ENCODE results near the gene DDHD1. TPM values are rescaled to one million over a fixed set of nuclear protein-coding genes. Genes with fewer than 3 reads are reported as not detected.
"Not testable (repeated sequence)": the region's sequence is repeated elsewhere in the genome, so short reads cannot be mapped to it uniquely, and the experiment has no call there.

Gene DDHD1
- total RNA-seq, 1 experiment from 2014 or later, result 14.0 TPM

DNA sequence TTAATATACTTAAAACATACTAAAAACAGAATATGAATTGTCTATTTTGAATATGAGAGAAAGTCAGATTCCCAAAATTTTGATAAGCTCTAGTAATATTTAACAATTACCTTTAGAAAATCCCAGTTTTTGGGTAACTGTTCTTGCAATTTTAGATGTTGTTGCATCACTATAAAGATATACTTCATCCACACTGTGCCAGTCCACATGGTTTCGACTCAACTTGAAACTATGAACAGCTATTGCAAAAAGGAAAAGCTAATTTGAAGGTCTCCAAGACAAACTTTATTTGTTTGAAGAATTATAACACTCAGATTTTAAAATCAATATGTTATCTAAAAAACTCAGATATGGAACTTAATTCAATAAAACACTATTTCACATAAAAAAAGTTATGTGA lies 59.9 kb downstream of the DDHD1 start:
- CTCF ChIA-PET, result no interaction called here
- TF ChIP-seq CTCF (IDR thresholded peaks at IDR 0.05; ENCODE audit: unreplicated experiment), result no peak
- no TSS peak for BruUV-seq (replicated peaks)
- intact Hi-C loops (cut with micrococcal nuclease; ENCODE audit: unreplicated experiment), result no loop called here
- Mint-ChIP-seq H3K4me1 (ENCODE audit: low read depth, unreplicated experiment) (no peaks in the 10 kb centered on the region), H3K27ac (ENCODE audit: unreplicated experiment) (no peak overlapping the region), H3K36me3 (ENCODE audit: insufficient read depth, unreplicated experiment) (no peaks in the 10 kb centered on the region), H3K9me3 (ENCODE audit: low read depth, unreplicated experiment) (no peaks in the 10 kb centered on the region), H3K27me3 (ENCODE audit: unreplicated experiment) (no peaks in the 10 kb centered on the region), H3K4me3 (ENCODE audit: low read depth, unreplicated experiment) (no peak overlapping the region)
- no peak for DNase-seq

- intact Hi-C loops (cut with micrococcal nuclease; ENCODE audit: unreplicated experiment), result no loop called here
- Mint-ChIP-seq H3K9me3 (ENCODE audit: low read depth, unreplicated experiment) (no peaks in the 10 kb centered on the region), H3K27me3 (ENCODE audit: unreplicated experiment) (no peaks in the 10 kb centered on the region), H3K27ac (ENCODE audit: unreplicated experiment) (no peak overlapping the region), H3K36me3 (ENCODE audit: insufficient read depth, unreplicated experiment) (no peaks in the 10 kb centered on the region), H3K4me1 (ENCODE audit: low read depth, unreplicated experiment) (no peaks in the 10 kb centered on the region), H3K4me3 (ENCODE audit: low read depth, unreplicated experiment) (no peak overlapping the region)
- no peak for DNase-seq
- no peak for TF ChIP-seq CTCF (IDR thresholded peaks at IDR 0.05; ENCODE audit: unreplicated experiment)
- BruUV-seq (replicated peaks), result no TSS peak
- CTCF ChIA-PET, result no interaction called here
Measured at GRCh38 chr14:53090853-53091252, 62.3 kb downstream of the DDHD1 start.

- H3K9me3 Mint-ChIP-seq (ENCODE audit: low read depth, unreplicated experiment); H3K4me3 Mint-ChIP-seq (ENCODE audit: low read depth, unreplicated experiment); H3K36me3 Mint-ChIP-seq (ENCODE audit: insufficient read depth, unreplicated experiment); H3K4me1 Mint-ChIP-seq (ENCODE audit: low read depth, unreplicated experiment); H3K27ac Mint-ChIP-seq (ENCODE audit: unreplicated experiment); H3K27me3 Mint-ChIP-seq (ENCODE audit: unreplicated experiment); intact Hi-C loops (cut with micrococcal nuclease; ENCODE audit: unreplicated experiment); BruUV-seq (replicated peaks); DNase-seq; CTCF ChIA-PET: not testable (repeated sequence)
Measured at GRCh38 chr14:53084954-53085353, 68.2 kb downstream of the DDHD1 start.

GRCh38 chr14:53064475-53064874 lies 88.6 kb downstream of the DDHD1 start:
- Mint-ChIP-seq H3K27me3 (ENCODE audit: unreplicated experiment) (no peaks in the 10 kb centered on the region), H3K9me3 (ENCODE audit: low read depth, unreplicated experiment) (no peaks in the 10 kb centered on the region), H3K27ac (ENCODE audit: unreplicated experiment) (no peak overlapping the region), H3K4me1 (ENCODE audit: low read depth, unreplicated experiment) (no peaks in the 10 kb centered on the region), H3K36me3 (ENCODE audit: insufficient read depth, unreplicated experiment) (no peaks in the 10 kb centered on the region), H3K4me3 (ENCODE audit: low read depth, unreplicated experiment) (no peak overlapping the region)
- no peak for TF ChIP-seq CTCF (IDR thresholded peaks at IDR 0.05; ENCODE audit: unreplicated experiment)
- intact Hi-C loops (cut with micrococcal nuclease; ENCODE audit: unreplicated experiment), result no loop called here
- no peak for DNase-seq
- BruUV-seq (replicated peaks), result no TSS peak
- CTCF ChIA-PET, result no interaction called here

DNA sequence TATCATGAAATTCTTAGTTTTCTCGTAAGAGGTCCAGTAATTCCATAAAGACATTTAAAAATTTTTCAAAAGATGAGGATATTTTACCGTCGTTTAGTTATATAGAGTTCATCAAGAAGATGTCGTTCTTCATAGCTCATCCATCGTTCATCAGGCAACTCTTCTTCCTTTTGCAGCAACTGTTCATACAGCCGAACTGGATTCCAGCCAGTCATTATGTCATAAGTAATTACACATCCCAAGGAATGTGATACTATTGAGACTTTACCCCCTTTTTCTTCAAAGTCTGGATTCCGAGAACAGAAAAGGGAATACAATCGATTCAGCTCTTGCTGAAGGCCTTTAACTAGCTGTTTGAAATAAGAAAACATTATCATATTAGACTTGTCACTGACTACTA lies 90.3 kb downstream of the DDHD1 start:
- no peaks in the 10 kb centered on the region for H3K9me3 Mint-ChIP-seq (ENCODE audit: low read depth, unreplicated experiment)
- DNase-seq, result no peak
- intact Hi-C loops (cut with micrococcal nuclease; ENCODE audit: unreplicated experiment), result no loop called here
- H3K27ac Mint-ChIP-seq (ENCODE audit: unreplicated experiment), result no peak overlapping the region
- H3K4me1 Mint-ChIP-seq (ENCODE audit: low read depth, unreplicated experiment), result no peaks in the 10 kb centered on the region
- H3K36me3 Mint-ChIP-seq (ENCODE audit: insufficient read depth, unreplicated experiment), result no peaks in the 10 kb centered on the region
- CTCF ChIA-PET, result interaction anchor here (0.6 to 0.7 kb wide), 2 partner anchors 508 to 597 kb away, joined by 3 to 4 read pairs; no protein-coding TSS in a partner anchor
- no peak overlapping the region for H3K4me3 Mint-ChIP-seq (ENCODE audit: low read depth, unreplicated experiment)
- H3K27me3 Mint-ChIP-seq (ENCODE audit: unreplicated experiment), result no peaks in the 10 kb centered on the region
- no TSS peak for BruUV-seq (replicated peaks)
- no peak for TF ChIP-seq CTCF (IDR thresholded peaks at IDR 0.05; ENCODE audit: unreplicated experiment)
